OCI-LY7 (cell line): ENCODE results near the gene CLEC4D. TPM values are rescaled to one million over a fixed set of nuclear protein-coding genes. Genes with fewer than 3 reads are reported as not detected.

Source experiments
- BruUV-seq: library from RNA; stranded (reverse); fragments of 400-500 nt; replicated peaks from 2 replicates; lab custom pipeline; 2021; lab: Mats Ljungman, UMichigan
- CTCF ChIA-PET: fragments of 300-600 bp; sonication (Branson Sonifier 250); formaldehyde crosslinking; loops from one replicate; lab custom pipeline; 2022; ENCODE audit warnings: antibody characterized with exemption; ENCODE audit not compliant: unreplicated experiment; lab: Charles Lee
- POLR2A ChIA-PET: fragments of 300-600 bp; sonication (Branson Sonifier 250); formaldehyde crosslinking; loops from one replicate; lab custom pipeline; 2022; ENCODE audit warnings: antibody characterized with exemption; lab: Charles Lee
- DNase-seq: peaks from one replicate; pipeline ENCODE4 v3.0.0-alpha.2; 2015; ENCODE audit warnings: low spot score
- H2AFZ ChIP-seq: fragments of 200-600 bp; sonication (generic), shearing (Covaris generic); 2 replicates; pipeline ENCODE4 v1.6.1; 2014; ENCODE audit warnings: mild to moderate bottlenecking, antibody characterized with exemption, low read length, moderate library complexity
- H3K27ac ChIP-seq: fragments of 200-600 bp; sonication (generic); 2 replicates; pipeline ENCODE4 v1.5.1; 2014; ENCODE audit warnings: mixed run types, low read depth, mild to moderate bottlenecking, moderate library complexity, low read length, inconsistent platforms; ENCODE audit not compliant: poor library complexity, severe bottlenecking
- H3K36me3 ChIP-seq: fragments of 200-600 bp; sonication (generic); 2 replicates; pipeline ENCODE4 v1.6.1; 2014; ENCODE audit warnings: mild to moderate bottlenecking, antibody characterized with exemption, low read length, moderate library complexity, mixed read lengths; ENCODE audit not compliant: insufficient read depth
- H3K4me1 ChIP-seq: fragments of 200-600 bp; sonication (generic); 2 replicates; pipeline ENCODE4 v1.5.1; 2014; ENCODE audit warnings: mild to moderate bottlenecking, low read length; ENCODE audit not compliant: insufficient read depth, poor library complexity, severe bottlenecking
- H3K4me2 ChIP-seq: fragments of 200-600 bp; sonication (generic); 2 replicates; pipeline ENCODE4 v1.6.1; 2014; ENCODE audit warnings: mild to moderate bottlenecking, low read length
- H3K4me3 ChIP-seq: fragments of 200-600 bp; sonication (generic); 2 replicates; pipeline ENCODE4 v1.5.1; 2014; ENCODE audit warnings: mild to moderate bottlenecking, low read depth, low read length; ENCODE audit not compliant: poor library complexity, severe bottlenecking
- H3K79me2 ChIP-seq: fragments of 200-600 bp; sonication (generic); 2 replicates; pipeline ENCODE4 v1.6.1; 2016; ENCODE audit warnings: low read depth, mild to moderate bottlenecking, low read length, moderate library complexity, mixed read lengths; ENCODE audit not compliant: insufficient read depth
- H3K9me2 ChIP-seq: fragments of 200-600 bp; sonication (generic); 2 replicates; pipeline ENCODE4 v1.6.1; 2016; ENCODE audit warnings: mild to moderate bottlenecking, low read length, mixed read lengths; ENCODE audit not compliant: insufficient read depth
- H3K9me3 ChIP-seq: fragments of 200-600 bp; sonication (generic); 2 replicates; pipeline ENCODE4 v1.6.1; 2014; ENCODE audit warnings: mild to moderate bottlenecking, mixed run types, low read length, mixed read lengths
- H4K20me1 ChIP-seq: fragments of 200-600 bp; sonication (generic); 2 replicates; pipeline ENCODE4 v1.6.1; 2014; ENCODE audit warnings: mild to moderate bottlenecking, antibody characterized with exemption, low read length, moderate library complexity, mixed read lengths; ENCODE audit not compliant: insufficient read depth
- EZH2phosphoT487 ChIP-seq: fragments of 200-600 bp; sonication (generic); IDR thresholded peaks from 2 replicates; pipeline ENCODE4 v1.6.1; 2018; ENCODE audit warnings: low read depth, borderline replicate concordance, mild to moderate bottlenecking, mixed run types, antibody characterized with exemption, low read length, moderate library complexity, mixed read lengths
- intact Hi-C: fragments of 100-400 bp; cut with micrococcal nuclease; formaldehyde crosslinking; loops from one replicate; pipeline ENCODE4 v1.10.0; 2022; ENCODE audit not compliant: unreplicated experiment
- total RNA-seq, 2 experiments: library from RNA; depleted of rRNA in 1 of 2; stranded (reverse); fragments of >200 nt in 1 of 2; shearing (Covaris generic) in 1 of 2; gene quantifications; 2 replicates each; pipeline ENCODE4 v1.2.3, GENCODE V29; 2014 to 2022
- TF ChIP-seq, protein P1 (sequence below): fragments of 200-600 bp; sonication (generic); conservative IDR thresholded peaks from 2 replicates; pipeline ENCODE4 v1.5.1; 2014; ENCODE audit warnings: mild to moderate bottlenecking, antibody characterized with exemption, low read length, moderate library complexity, mixed read lengths

Gene CLEC4D
- total RNA-seq, 2 experiments from 2014 or later = not detected

GRCh38 chr12:8519171-8519570, 5.9 kb downstream of the CLEC4D start:
- POLR2A ChIA-PET = no interaction called here
- H3K4me1 ChIP-seq = no peaks in the 10 kb centered on the region
- no peak overlapping the region for H3K4me3 ChIP-seq
- H4K20me1 ChIP-seq = no peaks in the 10 kb centered on the region
- H3K9me3 ChIP-seq = no peaks in the 10 kb centered on the region
- no peaks in the 10 kb centered on the region for H3K79me2 ChIP-seq
- no peak overlapping the region for H2AFZ ChIP-seq
- intact Hi-C loops = loop anchor here (5.0 kb wide), 1 partner anchor 52 kb away; no protein-coding TSS in a partner anchor
- TF ChIP-seq, protein P1, sequence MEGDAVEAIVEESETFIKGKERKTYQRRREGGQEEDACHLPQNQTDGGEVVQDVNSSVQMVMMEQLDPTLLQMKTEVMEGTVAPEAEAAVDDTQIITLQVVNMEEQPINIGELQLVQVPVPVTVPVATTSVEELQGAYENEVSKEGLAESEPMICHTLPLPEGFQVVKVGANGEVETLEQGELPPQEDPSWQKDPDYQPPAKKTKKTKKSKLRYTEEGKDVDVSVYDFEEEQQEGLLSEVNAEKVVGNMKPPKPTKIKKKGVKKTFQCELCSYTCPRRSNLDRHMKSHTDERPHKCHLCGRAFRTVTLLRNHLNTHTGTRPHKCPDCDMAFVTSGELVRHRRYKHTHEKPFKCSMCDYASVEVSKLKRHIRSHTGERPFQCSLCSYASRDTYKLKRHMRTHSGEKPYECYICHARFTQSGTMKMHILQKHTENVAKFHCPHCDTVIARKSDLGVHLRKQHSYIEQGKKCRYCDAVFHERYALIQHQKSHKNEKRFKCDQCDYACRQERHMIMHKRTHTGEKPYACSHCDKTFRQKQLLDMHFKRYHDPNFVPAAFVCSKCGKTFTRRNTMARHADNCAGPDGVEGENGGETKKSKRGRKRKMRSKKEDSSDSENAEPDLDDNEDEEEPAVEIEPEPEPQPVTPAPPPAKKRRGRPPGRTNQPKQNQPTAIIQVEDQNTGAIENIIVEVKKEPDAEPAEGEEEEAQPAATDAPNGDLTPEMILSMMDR = no peak
- TF ChIP-seq EZH2phosphoT487 = no peak
- no peaks in the 10 kb centered on the region for H3K9me2 ChIP-seq
- DNase-seq = no peak
- no peaks in the 10 kb centered on the region for H3K36me3 ChIP-seq
- H3K4me2 ChIP-seq = no peak overlapping the region
- H3K27ac ChIP-seq = no peak overlapping the region
- BruUV-seq = no TSS peak
- CTCF ChIA-PET = no interaction called here

DNA sequence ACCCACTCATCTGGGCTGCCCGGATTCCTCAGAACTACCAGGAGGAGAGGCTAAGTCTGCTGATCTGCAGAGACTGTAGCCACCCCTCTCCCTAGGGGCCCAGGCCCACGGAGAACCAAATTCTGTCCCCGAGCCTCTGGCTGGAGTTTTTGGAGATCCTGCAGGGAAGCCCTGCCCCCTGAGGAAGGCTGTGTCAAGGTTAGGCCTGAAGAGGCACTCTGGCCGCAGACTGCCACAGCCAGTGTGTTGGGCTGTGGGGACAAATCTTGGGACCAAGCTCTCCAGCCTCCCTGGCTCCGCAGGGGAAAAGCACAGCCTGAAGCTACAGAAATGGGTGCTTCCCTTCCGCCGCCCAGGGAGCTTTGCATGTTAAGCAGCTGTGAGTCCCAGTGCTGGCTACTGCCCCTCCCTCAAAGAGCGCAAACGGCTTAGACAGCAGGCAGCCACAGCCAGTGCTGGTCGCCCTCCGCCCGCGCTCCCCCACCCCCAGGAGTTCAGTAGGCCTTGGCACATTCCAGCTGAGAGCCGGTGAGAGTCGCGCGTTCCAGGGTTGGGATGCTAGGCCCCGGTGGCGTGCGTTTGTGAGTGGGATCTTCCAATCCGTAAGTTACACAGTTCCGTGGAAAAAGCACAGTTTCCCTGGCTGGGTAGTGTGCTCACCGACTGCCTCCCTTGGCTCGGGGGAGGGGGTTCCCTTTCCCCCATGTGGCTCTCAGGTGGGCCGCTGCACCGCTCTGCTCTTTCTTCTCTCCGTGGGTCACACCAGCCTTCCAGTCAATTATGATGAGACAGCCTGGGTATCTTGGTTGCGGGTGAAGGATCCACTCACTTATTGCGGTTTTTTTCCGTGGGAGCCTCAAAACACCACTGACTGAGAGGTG, 14.2 kb downstream of the CLEC4D start:
- no peak overlapping the region for H2AFZ ChIP-seq
- H4K20me1 ChIP-seq = no peaks in the 10 kb centered on the region
- BruUV-seq = no TSS peak
- no peak overlapping the region for H3K27ac ChIP-seq
- intact Hi-C loops = no loop called here
- H3K4me1 ChIP-seq = peaks cover 4% of the 10 kb centered on the region
- TF ChIP-seq EZH2phosphoT487 = no peak
- TF ChIP-seq, protein P1 = no peak
- H3K79me2 ChIP-seq = no peaks in the 10 kb centered on the region
- H3K9me3 ChIP-seq = no peaks in the 10 kb centered on the region
- no peaks in the 10 kb centered on the region for H3K36me3 ChIP-seq
- ChIA-PET POLR2A (interaction anchor here (1.0 kb wide), 1 partner anchor 81 kb away, joined by 5 read pairs; no protein-coding TSS in a partner anchor), CTCF (no interaction called here)
- no peak for DNase-seq
- no peaks in the 10 kb centered on the region for H3K9me2 ChIP-seq
- H3K4me3 ChIP-seq = no peak overlapping the region
- no peak overlapping the region for H3K4me2 ChIP-seq

GRCh38 chr12:8532045-8532444, 18.7 kb downstream of the CLEC4D start:
- intact Hi-C loops = no loop called here
- peak overlapping the region; percentile 11; the same call in 1 of the 2 replicates for H3K4me2 ChIP-seq
- peaks cover 4% of the 10 kb centered on the region for H3K4me1 ChIP-seq
- H3K4me3 ChIP-seq = no peak overlapping the region
- no peaks in the 10 kb centered on the region for H3K79me2 ChIP-seq
- ChIA-PET POLR2A (no interaction called here), CTCF (no interaction called here)
- no peaks in the 10 kb centered on the region for H3K36me3 ChIP-seq
- TF ChIP-seq, protein P1 = no peak
- no peak for TF ChIP-seq EZH2phosphoT487
- H2AFZ ChIP-seq = no peak overlapping the region; the same call in 1 of the 2 replicates
- H3K27ac ChIP-seq = no peak overlapping the region
- peak; percentile 21 for DNase-seq
- H3K9me2 ChIP-seq = no peaks in the 10 kb centered on the region
- no peaks in the 10 kb centered on the region for H3K9me3 ChIP-seq
- no peaks in the 10 kb centered on the region for H4K20me1 ChIP-seq
- no TSS peak for BruUV-seq
